Adipocyte (in vitro differentiated cells): Measurements from ENCODE around the gene CDK14.

Source experiments
- DNase-seq: peaks from one replicate; pipeline ENCODE4 v3.0.0-alpha.2; 2015; ENCODE audit warnings: low read depth
- H3K27me3 ChIP-seq: replicated peaks from 2 replicates; pipeline ENCODE4 v1.7.0; 2013; ENCODE audit warnings: mild to moderate bottlenecking, low read length, moderate library complexity; ENCODE audit not compliant: control insufficient read depth, insufficient read depth
- H3K36me3 ChIP-seq: 2 replicates; pipeline ENCODE4 v1.7.0; 2013; ENCODE audit warnings: low read length, mild to moderate bottlenecking, moderate library complexity; ENCODE audit not compliant: control insufficient read depth, insufficient read depth, severe bottlenecking
- H3K4me1 ChIP-seq: 2 replicates; pipeline ENCODE4 v1.7.0; 2013; ENCODE audit warnings: mild to moderate bottlenecking, low read length, moderate library complexity; ENCODE audit not compliant: control insufficient read depth, insufficient read depth
- H3K4me3 ChIP-seq: 2 replicates; pipeline ENCODE4 v1.7.0; 2013; ENCODE audit warnings: mild to moderate bottlenecking, low read length, moderate library complexity
- H3K9ac ChIP-seq: 2 replicates; pipeline ENCODE4 v1.7.0; 2013; ENCODE audit warnings: mild to moderate bottlenecking, low read length, moderate library complexity
- H3K9me3 ChIP-seq: 2 replicates; pipeline ENCODE4 v1.7.0; 2013; ENCODE audit warnings: mild to moderate bottlenecking, low read length, moderate library complexity; ENCODE audit not compliant: control insufficient read depth

CDK14 gene

GRCh38 chr7:90832726-90833125 lies 236.6 kb downstream of the CDK14 start:
- no peaks in the 10 kb centered on the region for H3K27me3 ChIP-seq
- no peaks in the 10 kb centered on the region for H3K4me1 ChIP-seq
- no peaks in the 10 kb centered on the region for H3K36me3 ChIP-seq
- no peak overlapping the region for H3K4me3 ChIP-seq
- no peak for DNase-seq
- no peak overlapping the region for H3K9ac ChIP-seq
- H3K9me3 ChIP-seq, result no peaks in the 10 kb centered on the region

- Histone ChIP-seq H3K9ac (no peak overlapping the region), H3K27me3 (no peaks in the 10 kb centered on the region), H3K4me1 (no peaks in the 10 kb centered on the region), H3K36me3 (no peaks in the 10 kb centered on the region), H3K4me3 (no peak overlapping the region), H3K9me3 (no peaks in the 10 kb centered on the region)
- DNase-seq, result no peak
Measured at GRCh38 chr7:90833443-90833842, 237.3 kb downstream of the CDK14 start.

- H3K36me3 ChIP-seq, result no peaks in the 10 kb centered on the region
- H3K4me1 ChIP-seq, result peaks cover 8% of the 10 kb centered on the region
- no peaks in the 10 kb centered on the region for H3K27me3 ChIP-seq
- DNase-seq, result no peak
- no peak overlapping the region for H3K9ac ChIP-seq
- peaks cover 4% of the 10 kb centered on the region for H3K9me3 ChIP-seq
- H3K4me3 ChIP-seq, result no peak overlapping the region
Measured at GRCh38 chr7:90834771-90835170, 238.7 kb downstream of the CDK14 start.

- H3K36me3 ChIP-seq, result no peaks in the 10 kb centered on the region
- H3K9ac ChIP-seq, result no peak overlapping the region
- peaks cover 4% of the 10 kb centered on the region for H3K9me3 ChIP-seq
- DNase-seq, result no peak
- H3K4me1 ChIP-seq, result peaks cover 8% of the 10 kb centered on the region
- no peaks in the 10 kb centered on the region for H3K27me3 ChIP-seq
- no peak overlapping the region for H3K4me3 ChIP-seq
Measured at GRCh38 chr7:90835861-90836260, 239.7 kb downstream of the CDK14 start.

GRCh38 chr7:90836937-90837336 lies 240.8 kb downstream of the CDK14 start:
- Histone ChIP-seq H3K27me3 (no peaks in the 10 kb centered on the region), H3K9ac (no peak overlapping the region), H3K4me1 (peaks cover 8% of the 10 kb centered on the region), H3K4me3 (no peak overlapping the region), H3K9me3 (peaks cover 4% of the 10 kb centered on the region), H3K36me3 (no peaks in the 10 kb centered on the region)
- peak; percentile 76 for DNase-seq

- no peak for DNase-seq
- Histone ChIP-seq H3K9ac (no peak overlapping the region), H3K27me3 (no peaks in the 10 kb centered on the region), H3K36me3 (no peaks in the 10 kb centered on the region), H3K4me1 (peaks cover 13% of the 10 kb centered on the region), H3K4me3 (no peak overlapping the region), H3K9me3 (peaks cover 4% of the 10 kb centered on the region)
Measured at GRCh38 chr7:90838799-90839198, 242.7 kb downstream of the CDK14 start.

GRCh38 chr7:90839316-90839715 lies 243.2 kb downstream of the CDK14 start:
- H3K27me3 ChIP-seq, result no peaks in the 10 kb centered on the region
- no peak overlapping the region for H3K9ac ChIP-seq
- H3K4me3 ChIP-seq, result no peak overlapping the region
- DNase-seq, result no peak
- H3K9me3 ChIP-seq, result peaks cover 4% of the 10 kb centered on the region
- no peaks in the 10 kb centered on the region for H3K36me3 ChIP-seq
- H3K4me1 ChIP-seq, result peaks cover 17% of the 10 kb centered on the region

GRCh38 chr7:90839727-90840291 lies 243.7 kb downstream of the CDK14 start:
- Histone ChIP-seq H3K4me1 (peaks cover 17% of the 10 kb centered on the region), H3K9ac (no peak overlapping the region), H3K9me3 (peaks cover 4% of the 10 kb centered on the region), H3K4me3 (no peak overlapping the region), H3K36me3 (no peaks in the 10 kb centered on the region), H3K27me3 (no peaks in the 10 kb centered on the region)
- no peak for DNase-seq

- Histone ChIP-seq H3K36me3 (no peaks in the 10 kb centered on the region), H3K4me3 (no peak overlapping the region), H3K4me1 (peaks cover 17% of the 10 kb centered on the region), H3K27me3 (no peaks in the 10 kb centered on the region), H3K9ac (no peak overlapping the region), H3K9me3 (peaks cover 4% of the 10 kb centered on the region)
- DNase-seq, result no peak
Measured at GRCh38 chr7:90841759-90842429, 245.8 kb downstream of the CDK14 start.

- H3K4me1 ChIP-seq, result peaks cover 17% of the 10 kb centered on the region
- no peak overlapping the region for H3K4me3 ChIP-seq
- no peaks in the 10 kb centered on the region for H3K36me3 ChIP-seq
- no peaks in the 10 kb centered on the region for H3K27me3 ChIP-seq
- no peak overlapping the region for H3K9ac ChIP-seq
- DNase-seq, result no peak
- peaks cover 4% of the 10 kb centered on the region for H3K9me3 ChIP-seq
Measured at GRCh38 chr7:90842430-90842788, 246.3 kb downstream of the CDK14 start.

- Histone ChIP-seq H3K36me3 (no peaks in the 10 kb centered on the region), H3K4me3 (no peak overlapping the region), H3K9me3 (peaks cover 4% of the 10 kb centered on the region), H3K9ac (no peak overlapping the region), H3K27me3 (no peaks in the 10 kb centered on the region), H3K4me1 (peaks cover 17% of the 10 kb centered on the region)
- DNase-seq, result no peak
Measured at GRCh38 chr7:90843472-90843871, 247.4 kb downstream of the CDK14 start.

- no peak overlapping the region for H3K9ac ChIP-seq
- peaks cover 13% of the 10 kb centered on the region for H3K4me1 ChIP-seq
- no peak for DNase-seq
- no peak overlapping the region for H3K4me3 ChIP-seq
- H3K27me3 ChIP-seq, result no peaks in the 10 kb centered on the region
- H3K36me3 ChIP-seq, result no peaks in the 10 kb centered on the region
- no peaks in the 10 kb centered on the region for H3K9me3 ChIP-seq
Measured at GRCh38 chr7:90844421-90844820, 248.3 kb downstream of the CDK14 start.
